ENCODE results near the gene CAPG.

Gene CAPG

GRCh38 chr2:85431570-85432205, 21.5 kb upstream of the CAPG start:
- H3K4me3 ChIP-seq (replicated peaks; ENCODE audit: low read depth, low read length), result no peak overlapping the region
- TF ChIP-seq CTCF (IDR thresholded peaks at IDR 0.05; ENCODE audit: insufficient read depth, low read length, poor library complexity, severe bottlenecking), result no peak

GRCh38 chr2:85430752-85431569, 20.8 kb upstream of the CAPG start:
- DNase-seq (ENCODE audit: extremely low read depth, insufficient read length), result no peak
- no peak for TF ChIP-seq CTCF (IDR thresholded peaks at IDR 0.05; ENCODE audit: insufficient read depth, low read length, poor library complexity, severe bottlenecking)
- no peaks in the 10 kb centered on the region for H3K27me3 ChIP-seq (replicated peaks; ENCODE audit: control insufficient read depth, insufficient read depth, low read length)
- H3K4me3 ChIP-seq (replicated peaks; ENCODE audit: low read depth, low read length), result no peak overlapping the region
- no peaks in the 10 kb centered on the region for H3K36me3 ChIP-seq (ENCODE audit: control insufficient read depth, insufficient read depth, low read length)

More at GRCh38 chr2:85431570-85432205, 21.5 kb upstream of the CAPG start:
- Histone ChIP-seq H3K27me3 (replicated peaks; ENCODE audit: control insufficient read depth, insufficient read depth, low read length) (no peaks in the 10 kb centered on the region), H3K36me3 (ENCODE audit: control insufficient read depth, insufficient read depth, low read length) (no peaks in the 10 kb centered on the region)
- no peak for DNase-seq (ENCODE audit: extremely low read depth, insufficient read length)

GRCh38 chr2:85429924-85430289, 19.7 kb upstream of the CAPG start:
- no peaks in the 10 kb centered on the region for H3K36me3 ChIP-seq (ENCODE audit: control insufficient read depth, insufficient read depth, low read length)
- H3K4me3 ChIP-seq (replicated peaks; ENCODE audit: low read depth, low read length), result no peak overlapping the region
- no peak for TF ChIP-seq CTCF (IDR thresholded peaks at IDR 0.05; ENCODE audit: insufficient read depth, low read length, poor library complexity, severe bottlenecking)
- H3K27me3 ChIP-seq (replicated peaks; ENCODE audit: control insufficient read depth, insufficient read depth, low read length), result no peaks in the 10 kb centered on the region
- DNase-seq (ENCODE audit: extremely low read depth, insufficient read length), result no peak

- H3K27me3 ChIP-seq (replicated peaks; ENCODE audit: control insufficient read depth, insufficient read depth, low read length), result no peaks in the 10 kb centered on the region
- no peak for TF ChIP-seq CTCF (IDR thresholded peaks at IDR 0.05; ENCODE audit: insufficient read depth, low read length, poor library complexity, severe bottlenecking)
- no peaks in the 10 kb centered on the region for H3K36me3 ChIP-seq (ENCODE audit: control insufficient read depth, insufficient read depth, low read length)
- no peak for DNase-seq (ENCODE audit: extremely low read depth, insufficient read length)
- no peak overlapping the region for H3K4me3 ChIP-seq (replicated peaks; ENCODE audit: low read depth, low read length)
Observed at GRCh38 chr2:85429213-85429923, 19.2 kb upstream of the CAPG start.

- no peaks in the 10 kb centered on the region for H3K36me3 ChIP-seq (ENCODE audit: control insufficient read depth, insufficient read depth, low read length)
- H3K27me3 ChIP-seq (replicated peaks; ENCODE audit: control insufficient read depth, insufficient read depth, low read length), result no peaks in the 10 kb centered on the region
- no peak for DNase-seq (ENCODE audit: extremely low read depth, insufficient read length)
- TF ChIP-seq CTCF (IDR thresholded peaks at IDR 0.05; ENCODE audit: insufficient read depth, low read length, poor library complexity, severe bottlenecking), result no peak
- H3K4me3 ChIP-seq (replicated peaks; ENCODE audit: low read depth, low read length), result no peak overlapping the region
Observed at GRCh38 chr2:85428343-85428881, 18.2 kb upstream of the CAPG start.

Measured in GM06990 (cell line).